ENCODE data around the gene PLEKHM3. TPM values are rescaled to one million over a fixed set of nuclear protein-coding genes. Genes with fewer than 3 reads are reported as not detected.

The PLEKHM3 gene
- total and polyA plus RNA-seq, 2 experiments from 2014 or later, result 6.7 to 8.0 TPM

GRCh38 chr2:207988975-207989374, 36.4 kb downstream of the PLEKHM3 start:
- no peak overlapping the region for H3K4me3 ChIP-seq
- H3K4me1 ChIP-seq (ENCODE audit: low read depth), result no peaks in the 10 kb centered on the region
- H3K27ac ChIP-seq, result no peak overlapping the region
- TF ChIP-seq CTCF (IDR thresholded peaks at IDR 0.05; ENCODE audit: low read depth, low read length), result no peak
- no peaks in the 10 kb centered on the region for H3K9me3 ChIP-seq (ENCODE audit: low read depth)
- H3K36me3 ChIP-seq, result no peaks in the 10 kb centered on the region
- no peaks in the 10 kb centered on the region for H3K27me3 ChIP-seq
- DNase-seq (ENCODE audit: low read depth in 1 of 2, low spot score in 1 of 2), result no peak

- H3K27me3 ChIP-seq, result no peaks in the 10 kb centered on the region
- H3K4me3 ChIP-seq, result no peak overlapping the region
- no peaks in the 10 kb centered on the region for H3K9me3 ChIP-seq (ENCODE audit: low read depth)
- no peaks in the 10 kb centered on the region for H3K4me1 ChIP-seq (ENCODE audit: low read depth)
- DNase-seq (ENCODE audit: low read depth in 1 of 2, low spot score in 1 of 2), result no peak
- no peak for TF ChIP-seq CTCF (IDR thresholded peaks at IDR 0.05; ENCODE audit: low read depth, low read length)
- H3K27ac ChIP-seq, result no peak overlapping the region
- no peaks in the 10 kb centered on the region for H3K36me3 ChIP-seq
Measured at GRCh38 chr2:207987025-207987716, 38.2 kb downstream of the PLEKHM3 start.

DNA sequence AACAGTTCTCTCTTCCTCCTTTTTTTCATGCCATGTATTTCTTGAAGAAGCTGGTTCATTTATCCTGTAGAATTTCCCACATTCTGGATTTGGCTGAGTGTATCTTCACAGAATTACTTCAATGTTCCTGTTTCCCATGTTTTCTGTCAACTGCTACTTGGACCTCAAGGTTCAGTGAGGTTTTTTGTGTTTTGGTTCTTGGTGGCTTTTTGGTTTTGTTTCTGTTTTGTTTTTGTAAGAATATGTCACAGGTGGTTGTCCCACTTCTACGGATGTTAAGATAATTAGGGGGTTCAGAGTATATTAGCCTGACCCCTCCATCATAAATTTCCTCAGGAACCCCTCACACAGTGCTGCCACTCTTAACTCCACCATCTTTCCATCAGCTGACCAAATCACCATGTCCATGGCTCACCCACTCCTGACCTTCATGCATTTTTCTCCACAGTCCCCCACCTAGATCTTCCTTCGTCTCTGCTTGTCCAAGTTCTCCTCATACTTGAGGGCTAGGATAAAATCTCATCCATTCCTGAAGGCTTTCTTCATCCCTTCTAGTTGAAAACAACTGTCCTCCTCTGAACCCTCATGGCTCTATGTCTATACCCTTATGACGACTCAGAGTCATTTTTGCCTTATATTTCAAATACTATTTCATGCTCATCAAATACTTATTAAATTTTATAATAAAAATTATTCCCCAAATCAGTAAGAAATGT, 40.4 kb downstream of the PLEKHM3 start:
- H3K9me3 ChIP-seq (ENCODE audit: low read depth), result no peaks in the 10 kb centered on the region
- H3K4me3 ChIP-seq, result no peak overlapping the region
- no peak for TF ChIP-seq CTCF (IDR thresholded peaks at IDR 0.05; ENCODE audit: low read depth, low read length)
- H3K27me3 ChIP-seq, result no peaks in the 10 kb centered on the region
- no peaks in the 10 kb centered on the region for H3K36me3 ChIP-seq
- H3K27ac ChIP-seq, result no peak overlapping the region
- no peaks in the 10 kb centered on the region for H3K4me1 ChIP-seq (ENCODE audit: low read depth)
- no peak for DNase-seq (ENCODE audit: low read depth in 1 of 2, low spot score in 1 of 2)

GRCh38 chr2:207983641-207984042, 41.7 kb downstream of the PLEKHM3 start:
- Histone ChIP-seq H3K36me3 (no peaks in the 10 kb centered on the region), H3K27me3 (no peaks in the 10 kb centered on the region), H3K9me3 (ENCODE audit: low read depth) (no peaks in the 10 kb centered on the region), H3K4me1 (ENCODE audit: low read depth) (peaks cover 2% of the 10 kb centered on the region), H3K27ac (no peak overlapping the region), H3K4me3 (no peak overlapping the region)
- no peak for DNase-seq (ENCODE audit: low read depth in 1 of 2, low spot score in 1 of 2)
- no peak for TF ChIP-seq CTCF (IDR thresholded peaks at IDR 0.05; ENCODE audit: low read depth, low read length)

DNA sequence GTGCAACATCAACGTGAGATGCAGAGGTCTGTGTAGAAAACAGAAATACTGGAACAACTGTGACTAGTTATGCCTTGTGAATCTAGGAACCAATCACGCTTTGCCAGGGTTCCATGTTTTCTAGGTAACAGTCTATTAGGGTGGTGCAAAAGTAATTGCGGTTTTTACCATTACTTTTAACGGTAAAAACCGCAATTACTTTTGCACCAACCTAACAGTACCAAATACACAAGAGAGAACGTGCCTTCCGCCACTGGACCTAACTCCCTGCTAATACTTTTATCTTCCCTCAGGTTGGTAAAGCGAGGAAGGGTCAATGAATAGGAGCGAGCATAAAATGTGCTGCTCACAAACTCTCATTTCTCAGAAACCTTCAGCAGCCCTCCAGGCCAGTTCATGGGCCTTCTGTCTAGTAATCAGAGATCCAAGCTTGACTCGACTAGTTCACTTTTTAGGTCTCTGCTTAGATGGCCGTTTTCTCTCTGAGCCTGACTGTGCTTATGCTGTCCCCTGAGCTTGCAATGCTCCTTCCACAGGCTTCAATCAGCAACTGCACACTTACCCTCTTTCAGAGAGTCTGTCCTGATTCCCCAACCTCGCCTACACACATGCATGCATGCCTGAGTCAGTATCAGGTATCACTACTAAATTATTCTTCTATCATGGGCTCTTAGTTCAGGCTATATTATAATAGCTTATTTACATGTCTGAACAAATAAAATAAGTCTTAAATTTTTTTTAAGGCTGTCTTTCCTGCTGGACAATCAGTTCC, 47.0 kb downstream of the PLEKHM3 start:
- Histone ChIP-seq H3K9me3 (ENCODE audit: low read depth) (no peaks in the 10 kb centered on the region), H3K36me3 (no peaks in the 10 kb centered on the region), H3K4me1 (ENCODE audit: low read depth) (peaks cover 2% of the 10 kb centered on the region), H3K4me3 (no peak overlapping the region), H3K27ac (no peak overlapping the region), H3K27me3 (no peaks in the 10 kb centered on the region)
- DNase-seq (ENCODE audit: low read depth in 1 of 2, low spot score in 1 of 2), result no peak
- TF ChIP-seq CTCF (IDR thresholded peaks at IDR 0.05; ENCODE audit: low read depth, low read length), result no peak
